Stimulated activated CD4-positive, alpha-beta T cell treated with anti-CD3 and anti-CD28 coated beads, Interleukin-4, amount 100 ng/mL, for 24 hours (primary cell): ENCODE measurements around the gene CD2.

Source experiments
- DNase-seq: peaks from one replicate; pipeline ENCODE4 v3.0.0-alpha.2; 2020

CD2 gene

DNA sequence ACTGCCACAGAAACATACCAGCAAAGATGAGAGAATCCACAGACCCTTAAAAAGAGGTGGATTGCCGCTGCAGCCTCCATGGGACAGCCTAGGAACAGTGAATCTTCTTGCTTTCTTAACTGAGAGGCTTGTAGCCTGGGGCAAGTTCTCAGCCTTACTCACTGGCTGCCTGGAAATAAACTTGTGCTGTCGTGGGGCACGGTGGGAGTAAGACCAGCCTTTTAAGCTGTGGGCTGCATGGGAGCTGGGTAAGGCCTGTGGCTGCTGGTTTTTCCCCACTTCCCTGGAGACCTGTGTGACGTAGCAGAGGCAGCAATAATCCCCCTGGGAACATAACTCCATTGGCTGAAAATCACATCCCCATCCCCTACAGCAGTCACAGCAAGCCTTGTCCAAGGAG, 30.8 kb downstream of the CD2 start:
- DNase-seq, result no peak

DNA sequence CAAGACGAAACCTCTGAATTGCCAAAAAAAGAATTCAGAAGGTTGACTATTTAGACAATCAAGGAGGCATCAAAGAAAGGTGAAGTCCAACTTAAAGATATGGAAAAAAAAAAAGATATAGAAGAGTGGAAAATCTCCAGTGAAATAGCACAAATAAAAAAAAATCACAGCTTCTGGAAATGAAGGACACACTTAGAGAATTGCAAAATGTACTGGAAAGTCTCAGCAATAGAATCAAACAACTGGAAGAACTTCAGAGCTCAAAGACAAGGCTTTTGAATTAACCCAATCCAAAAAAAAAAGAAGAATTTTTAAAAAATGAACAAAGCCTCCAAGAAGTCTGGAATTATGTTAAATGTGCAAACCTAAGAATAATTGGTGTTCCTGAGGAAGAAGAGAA, 31.8 kb downstream of the CD2 start:
- DNase-seq, result no peak

DNA sequence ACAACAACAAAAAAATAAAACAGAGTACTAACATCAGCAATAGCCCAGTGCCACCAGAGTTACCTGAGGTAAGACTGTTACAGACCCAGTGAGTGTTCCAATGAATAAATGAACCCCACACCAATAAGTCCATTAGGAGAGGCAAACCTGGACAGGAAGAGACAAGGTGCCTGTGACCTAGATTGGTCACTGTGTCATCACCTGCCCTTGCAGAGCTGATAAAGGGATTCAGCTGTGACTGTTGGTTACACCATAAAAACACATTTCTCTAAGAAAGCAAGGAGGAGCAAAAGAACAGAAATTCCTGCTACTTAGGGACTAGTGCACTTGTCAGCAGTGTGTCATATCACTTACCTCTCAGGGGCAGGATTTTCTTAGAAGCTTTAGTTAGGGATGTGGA, 37.5 kb downstream of the CD2 start:
- no peak for DNase-seq

DNA sequence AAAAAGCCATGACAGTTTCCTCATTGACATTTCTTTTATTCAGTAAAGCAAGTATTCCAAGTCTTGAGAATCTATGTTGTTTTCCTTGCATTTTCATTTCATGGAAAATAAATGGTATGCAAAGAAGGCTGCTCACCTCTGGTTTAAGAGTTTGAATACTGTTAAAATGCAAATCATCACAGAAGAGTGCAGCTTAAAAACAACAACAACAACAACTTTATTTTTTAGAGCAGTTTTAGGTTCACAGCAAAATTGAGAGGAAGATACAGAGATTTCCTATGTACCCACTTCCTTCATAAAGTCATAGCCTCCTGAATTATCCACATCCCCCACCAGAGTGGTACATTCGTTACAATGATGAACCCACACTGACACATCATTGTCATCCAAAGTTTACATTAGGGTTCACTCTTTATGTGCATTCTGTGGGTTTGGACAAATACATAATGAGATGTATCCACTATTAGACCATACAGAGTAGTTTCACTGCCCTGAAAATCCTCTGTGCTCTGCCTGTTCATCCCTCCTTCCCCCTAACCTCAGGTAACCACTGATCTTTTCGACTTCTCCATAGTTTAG, 39.2 kb downstream of the CD2 start:
- DNase-seq, result no peak

DNA sequence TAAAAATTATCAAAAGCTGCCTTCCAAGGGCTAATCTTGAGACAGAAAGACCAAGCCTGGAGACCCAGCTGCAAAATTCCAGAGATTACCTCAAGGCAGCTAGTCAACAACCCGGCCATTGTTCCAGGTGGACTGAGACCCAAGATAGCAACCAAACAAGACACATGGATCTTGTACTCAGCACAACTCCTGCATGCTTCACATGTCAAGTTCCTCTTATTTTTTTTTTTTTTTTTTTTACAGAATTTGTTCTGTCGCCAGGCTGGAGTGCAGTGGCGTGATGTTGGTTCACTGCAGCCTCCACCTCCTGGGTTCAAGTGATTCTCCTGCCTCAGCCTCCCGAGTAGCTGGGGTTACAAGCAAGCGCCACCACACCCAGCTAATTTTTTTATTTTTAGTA, 40.1 kb downstream of the CD2 start:
- no peak for DNase-seq

DNA sequence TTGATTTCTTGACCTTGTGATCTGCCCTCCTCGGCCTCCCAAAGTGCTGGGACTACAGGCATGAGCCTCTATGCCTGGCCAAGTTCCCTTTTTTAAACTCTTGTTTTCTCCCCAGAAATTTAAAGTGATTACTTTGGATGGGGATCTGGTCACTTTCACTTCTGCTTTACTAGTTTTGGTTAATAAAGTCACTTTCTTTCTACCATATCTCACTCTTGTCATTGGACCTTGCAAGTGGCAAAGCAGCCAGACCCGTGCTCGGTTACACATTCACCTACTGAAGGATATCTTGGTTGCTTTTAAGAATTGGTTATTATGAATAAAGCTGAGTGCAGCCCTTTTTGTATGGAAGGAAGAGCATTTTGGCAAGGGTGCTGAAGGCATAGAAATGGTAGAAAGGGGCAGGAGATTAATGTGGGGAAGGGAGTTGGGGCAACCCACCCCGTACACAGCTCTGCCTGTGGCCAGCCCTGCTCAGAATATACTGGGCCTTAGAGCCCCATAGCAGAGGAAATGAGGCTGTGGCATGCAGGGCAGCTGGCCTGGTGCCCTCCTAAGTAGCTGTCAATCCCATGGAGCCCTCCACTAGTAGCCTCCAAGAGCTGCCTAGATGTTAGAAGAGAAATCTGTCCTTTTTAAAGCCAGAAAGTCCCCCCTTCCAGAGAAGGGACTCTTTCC, 40.7 kb downstream of the CD2 start:
- DNase-seq, result no peak

DNA sequence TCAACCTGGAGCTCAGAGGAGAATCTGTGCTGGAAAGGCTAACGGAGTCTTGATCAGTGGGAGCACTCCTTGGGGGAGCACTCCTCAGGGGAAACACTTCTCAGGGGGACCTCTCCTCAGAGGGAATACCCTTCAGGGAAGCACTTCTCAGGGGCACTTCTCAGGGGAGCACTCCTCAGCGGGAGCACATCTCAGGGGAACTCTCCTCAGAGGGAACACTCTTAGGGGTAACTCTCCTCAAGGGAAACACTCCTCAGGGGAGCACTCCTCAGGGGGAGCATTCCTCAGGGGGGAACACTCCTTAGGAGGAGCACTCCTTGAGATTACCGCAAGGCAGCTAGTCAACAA, 41.2 kb downstream of the CD2 start:
- DNase-seq, result no peak

DNA sequence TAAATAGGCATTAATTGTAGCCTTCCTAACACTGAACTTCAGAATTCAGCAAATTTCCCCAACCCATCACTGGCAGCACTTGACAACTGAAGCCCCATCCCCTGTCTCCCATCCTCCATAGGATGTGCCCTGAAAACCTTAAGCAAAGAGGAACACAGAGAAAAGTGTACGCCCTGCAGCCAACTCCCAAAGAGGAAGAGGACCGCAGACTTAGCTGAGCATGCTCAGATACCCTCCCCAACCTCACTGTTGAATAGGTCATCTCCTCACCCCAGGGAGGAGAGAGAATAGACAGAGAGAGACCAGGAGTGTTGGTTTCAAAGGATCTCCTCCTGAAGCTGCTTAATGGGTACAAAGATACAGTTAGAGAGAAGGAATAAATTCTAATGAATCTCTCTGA, 50.5 kb downstream of the CD2 start:
- DNase-seq, result no peak

DNA sequence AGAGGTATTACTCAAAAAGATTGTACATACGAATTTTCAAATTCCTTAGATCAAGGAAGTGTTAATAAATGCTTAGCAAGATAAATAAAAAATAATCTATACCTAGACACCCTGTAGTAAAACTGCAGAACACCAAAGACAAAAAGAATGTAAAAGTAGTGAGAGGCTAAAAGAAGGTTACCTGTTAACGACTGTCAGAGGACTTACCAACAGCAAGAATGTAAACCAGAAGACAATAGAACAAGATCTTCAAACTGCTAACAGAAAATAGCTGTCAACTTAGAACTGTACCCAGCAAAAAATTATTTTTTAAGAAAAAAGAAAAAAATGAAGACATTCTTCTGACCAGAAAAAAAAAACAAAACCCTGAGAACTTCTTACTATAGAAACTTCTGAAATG, 51.2 kb downstream of the CD2 start:
- DNase-seq, result no peak

DNA sequence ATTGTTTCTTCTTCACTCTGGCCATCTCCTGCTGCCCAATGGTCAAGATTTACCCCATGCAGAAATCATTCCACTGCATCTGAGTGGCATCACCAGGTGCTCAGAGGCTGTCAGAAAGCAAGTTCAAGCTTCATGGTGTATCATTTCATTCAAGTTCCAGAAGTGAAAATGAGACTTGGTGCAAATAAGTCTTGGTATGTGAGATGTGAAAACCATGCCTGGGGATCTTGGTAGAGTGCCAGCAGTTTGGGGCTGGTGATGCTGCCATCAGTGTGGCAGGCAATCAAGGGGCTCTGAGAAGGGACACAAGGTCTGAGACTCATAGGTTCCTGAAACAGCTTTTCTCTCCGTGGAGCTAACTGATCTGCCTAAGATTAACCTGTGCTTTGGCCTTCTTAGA, 52.0 kb downstream of the CD2 start:
- DNase-seq, result peak; percentile 85

DNA sequence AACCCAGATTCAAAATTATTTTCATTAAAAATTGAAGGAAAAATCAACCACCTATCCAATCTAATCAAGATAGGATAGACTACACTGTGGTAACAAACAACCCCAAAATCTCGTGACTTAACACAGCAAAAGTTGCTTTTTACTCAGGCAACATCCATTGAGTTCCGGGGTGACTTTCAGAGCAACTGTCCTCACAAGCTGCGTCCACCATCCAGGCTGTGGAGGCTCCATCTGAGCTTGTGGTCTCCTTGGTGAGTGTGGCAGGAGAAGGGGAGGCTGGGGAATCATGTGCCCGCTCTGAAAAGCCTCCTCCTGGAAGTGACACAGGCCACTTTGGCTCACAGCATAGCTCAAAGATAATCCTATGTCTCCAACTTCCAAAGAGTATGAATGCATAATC, 52.4 kb downstream of the CD2 start:
- no peak for DNase-seq

DNA sequence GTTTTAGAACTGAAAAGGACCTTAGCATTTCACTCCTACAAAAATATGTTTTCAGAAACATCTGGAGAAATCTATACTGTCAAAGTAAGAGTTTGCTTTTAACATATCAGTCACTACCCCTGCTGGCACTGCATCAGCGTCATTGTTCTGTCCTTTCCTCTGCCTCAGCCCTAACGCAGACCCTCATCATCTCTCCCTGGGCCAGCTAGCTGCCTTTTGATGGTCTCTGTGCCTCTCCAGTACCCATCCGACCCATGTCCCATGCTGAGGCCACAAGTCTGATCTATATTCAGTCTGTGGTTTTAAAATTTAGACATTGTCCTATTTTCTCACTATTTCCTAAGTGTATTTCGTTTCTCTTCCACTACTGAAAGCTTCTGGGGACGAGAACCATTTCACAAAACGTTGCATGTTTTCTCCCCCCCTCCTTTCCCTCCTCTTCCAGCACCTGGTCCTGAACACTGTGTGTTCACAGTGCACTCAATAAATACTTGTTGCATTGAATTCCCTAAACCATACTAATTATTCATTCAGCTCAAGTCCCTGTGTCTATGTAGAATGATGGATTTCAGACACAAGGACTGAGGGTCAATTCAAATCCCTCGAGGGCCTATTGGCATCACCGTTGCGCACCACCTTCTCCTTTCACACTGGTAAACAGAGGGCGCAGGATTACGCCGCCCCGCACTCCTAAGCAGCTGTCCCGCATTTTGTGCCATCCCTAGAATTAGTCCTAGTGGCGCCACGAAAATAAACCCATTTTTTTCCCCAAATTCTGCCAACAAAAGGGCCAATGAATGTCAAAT, 53.4 kb downstream of the CD2 start:
- no peak for DNase-seq

DNA sequence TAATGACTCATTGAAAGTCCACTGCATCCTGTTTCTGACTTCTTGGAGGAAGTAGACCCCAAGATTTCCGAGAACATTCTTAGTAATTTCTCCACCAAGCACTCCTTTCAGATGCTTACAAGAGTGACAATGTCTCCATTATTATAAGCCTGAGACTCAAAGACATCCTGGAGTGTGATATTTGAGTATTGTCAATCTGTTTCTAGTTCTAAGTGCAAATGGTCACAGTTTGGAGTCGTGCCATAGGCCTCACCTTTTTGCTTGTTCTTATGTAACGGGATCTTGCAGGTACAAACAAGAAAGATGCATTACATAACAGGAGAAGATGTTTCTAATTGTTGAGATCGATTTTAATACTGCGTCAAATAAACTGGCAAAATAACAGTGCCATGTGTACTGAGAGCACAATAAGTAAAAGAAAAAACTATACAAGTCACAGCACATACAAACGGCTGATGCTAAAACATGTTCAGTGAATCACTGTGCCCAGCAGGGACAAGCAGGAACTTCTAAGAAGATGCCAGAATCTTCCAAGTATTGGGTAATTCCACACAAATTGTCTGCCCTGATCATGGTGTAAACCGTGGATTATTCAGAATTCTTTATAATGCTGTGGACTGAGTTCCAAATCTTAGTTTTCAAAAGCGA, 54.1 kb downstream of the CD2 start:
- no peak for DNase-seq

DNA sequence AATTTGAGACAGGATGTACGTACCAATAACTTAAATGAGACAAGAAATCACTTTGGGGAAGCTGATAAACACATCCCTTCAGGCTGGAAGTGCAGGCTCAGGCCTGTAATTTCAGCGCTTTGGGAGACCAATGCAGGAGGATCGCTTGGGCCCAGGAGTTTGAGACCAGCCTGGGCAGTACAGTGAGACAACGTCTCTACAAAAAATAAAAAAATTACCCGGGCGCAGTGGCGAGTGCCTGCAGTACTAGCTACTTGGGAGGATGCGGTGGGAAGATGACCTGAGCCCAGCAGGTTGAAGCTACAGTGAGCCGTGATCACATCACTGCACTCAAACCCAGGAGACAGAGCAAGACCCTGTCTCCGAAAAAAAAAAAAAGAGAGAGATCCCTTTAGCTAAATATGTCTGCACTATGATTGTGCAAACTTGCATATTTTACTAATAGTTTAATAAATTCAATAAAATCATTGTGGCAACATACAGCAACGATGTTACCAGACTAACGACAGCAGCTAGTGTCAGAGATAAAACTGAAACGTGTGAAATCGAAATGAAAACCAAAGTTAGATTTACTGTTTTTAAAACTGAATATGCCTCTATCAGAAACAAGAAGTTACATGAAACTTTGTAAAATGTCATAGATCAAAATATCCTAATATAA, 54.7 kb downstream of the CD2 start:
- DNase-seq, result no peak

DNA sequence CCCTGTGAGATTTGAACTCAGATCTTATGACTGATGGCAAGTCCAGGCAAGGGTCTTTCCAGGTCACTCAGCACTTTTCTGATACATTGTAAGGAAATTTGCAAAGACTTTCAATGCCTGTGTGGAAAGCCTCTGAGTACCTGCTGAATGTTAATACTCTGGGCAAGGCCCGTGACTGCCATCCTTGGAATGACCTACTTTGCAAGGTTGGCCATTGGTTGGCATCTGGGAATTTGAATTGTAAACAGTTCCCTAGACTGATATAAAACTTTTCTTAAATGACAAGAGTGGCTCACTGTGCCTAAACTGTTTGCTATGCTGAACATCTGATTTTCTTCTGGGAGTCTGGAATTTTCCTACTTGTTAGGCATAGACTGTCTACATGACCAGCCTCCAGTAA, 57.1 kb downstream of the CD2 start:
- DNase-seq, result no peak

DNA sequence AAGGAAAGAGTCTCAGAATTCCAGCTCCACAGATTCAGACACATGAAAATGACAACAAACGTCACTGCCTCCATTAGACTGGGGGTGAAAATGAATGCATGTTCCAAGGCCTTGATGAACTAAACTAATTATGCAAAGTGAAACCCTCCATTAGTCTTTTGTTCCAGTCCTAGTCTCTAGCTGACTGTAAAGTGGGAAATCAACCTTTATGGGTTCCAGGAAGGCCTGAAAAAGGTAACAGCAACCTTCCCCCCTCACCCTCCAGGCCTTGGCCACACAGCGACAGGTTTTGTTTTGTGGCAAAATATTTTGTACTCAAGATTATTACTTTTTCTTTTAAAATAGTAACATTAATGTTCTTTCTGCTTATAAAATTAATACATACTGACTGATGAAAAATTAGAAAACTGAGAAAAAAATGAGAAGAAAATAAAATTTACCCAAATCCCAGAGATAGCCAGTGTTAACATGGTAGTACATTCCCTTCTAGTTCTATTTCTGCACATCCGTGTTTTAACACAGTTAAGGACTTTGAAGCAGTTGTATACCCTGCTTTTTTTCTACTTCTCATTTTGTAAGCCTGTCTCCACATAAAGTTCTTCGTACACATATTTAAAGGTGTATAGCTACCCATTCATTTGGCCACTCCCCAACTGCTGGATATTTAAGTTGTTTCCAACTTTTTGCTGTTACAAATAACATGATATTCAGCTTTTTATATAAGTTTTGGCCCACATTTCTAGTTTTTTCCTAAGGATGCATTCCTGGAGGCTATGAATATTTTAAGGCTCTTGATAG, 60.9 kb downstream of the CD2 start:
- DNase-seq, result peak; percentile 51

DNA sequence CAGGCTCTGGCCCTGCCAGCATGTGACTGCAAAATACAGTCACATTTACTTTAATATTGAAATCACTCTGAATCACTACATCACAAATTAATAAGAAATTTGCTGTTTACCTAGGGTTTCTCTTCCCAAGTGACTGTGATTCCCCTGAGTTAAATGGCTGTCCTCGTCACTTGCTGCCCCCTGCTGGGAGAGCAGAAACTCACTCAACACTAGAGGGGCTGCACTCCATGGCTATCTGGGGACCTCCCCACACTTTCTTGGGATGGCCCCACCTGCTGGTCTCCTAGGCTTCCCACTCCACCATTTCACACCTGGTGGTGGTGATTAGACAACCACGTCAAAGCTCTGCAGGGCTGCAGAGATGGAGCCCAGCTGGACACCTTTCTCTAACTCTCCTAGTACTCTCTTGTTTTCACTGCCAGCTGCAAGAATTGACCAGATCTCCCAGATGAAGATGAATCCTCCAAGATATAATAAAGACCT, 63.4 kb downstream of the CD2 start:
- DNase-seq, result peak; percentile 85
